CD4-positive, alpha-beta memory T cell (primary cell): ENCODE measurements around the gene KRTAP4-9. TPM values are rescaled to one million over a fixed set of nuclear protein-coding genes. Genes with fewer than 3 reads are reported as not detected.
"Not testable (repeated sequence)": the region's sequence is repeated elsewhere in the genome, so short reads cannot be mapped to it uniquely, and the experiment has no call there.

ENCODE experiments used
- CTCF ChIA-PET: fragments of 350-600 bp; sonication (Branson Sonifier 250); formaldehyde crosslinking; loops from one replicate; lab custom pipeline; 2021; ENCODE audit warnings: inconsistent platforms; ENCODE audit not compliant: partially characterized antibody; lab: Charles Lee
- POLR2A ChIA-PET: fragments of 350-600 bp; sonication (Branson Sonifier 250); formaldehyde crosslinking; loops from one replicate; lab custom pipeline; 2021; ENCODE audit not compliant: partially characterized antibody; lab: Charles Lee
- DNase-seq, 5 donors: peaks; one replicate each; pipeline versions ENCODE4 v3.0.0 to v3.0.0-alpha.2; 2020 to 2022; ENCODE audit warnings: mixed read lengths in 1 of 5
- H3K27ac ChIP-seq: one replicate; pipeline ENCODE4 v1.7.0; 2013; ENCODE audit warnings: low read depth, low read length
- H3K27me3 ChIP-seq: 2 replicates; pipeline ENCODE4 v1.7.0; 2013; ENCODE audit warnings: mild to moderate bottlenecking, low read length, moderate library complexity; ENCODE audit not compliant: insufficient read depth
- H3K36me3 ChIP-seq: 2 replicates; pipeline ENCODE4 v1.7.0; 2013; ENCODE audit warnings: mild to moderate bottlenecking, low read length, moderate library complexity; ENCODE audit not compliant: insufficient read depth
- H3K4me1 ChIP-seq: 2 replicates; pipeline ENCODE4 v1.7.0; 2013; ENCODE audit warnings: mild to moderate bottlenecking, low read length, moderate library complexity; ENCODE audit not compliant: insufficient read depth
- H3K4me3 ChIP-seq, 2 donors: one replicate each; pipeline ENCODE4 v1.7.0; 2013; ENCODE audit warnings: low read length in 2 of 2, mild to moderate bottlenecking in 1 of 2
- H3K9me3 ChIP-seq, 2 donors: one replicate each; pipeline ENCODE4 v1.7.0; 2013; ENCODE audit warnings: low read length in 2 of 2, control low read depth in 1 of 2; ENCODE audit not compliant: control insufficient read depth in 1 of 2
- H3K27ac Mint-ChIP-seq, 7 donors: one replicate each; pipeline ENCODE4 v1.8.0; 2020 to 2021; ENCODE audit warnings: mixed read lengths in 7 of 7, mild to moderate bottlenecking in 6 of 7, inconsistent platforms in 3 of 7, moderate library complexity in 3 of 7
- H3K27me3 Mint-ChIP-seq, 2 donors: one replicate each; pipeline ENCODE4 v1.8.0; 2020 to 2021; ENCODE audit warnings: mixed read lengths in 2 of 2
- H3K36me3 Mint-ChIP-seq, 2 donors: one replicate each; pipeline ENCODE4 v1.8.0; 2020 to 2021; ENCODE audit warnings: mixed read lengths in 2 of 2, inconsistent platforms in 1 of 2, mild to moderate bottlenecking in 1 of 2
- H3K4me1 Mint-ChIP-seq, 4 donors: one replicate each; pipeline ENCODE4 v1.8.0; 2020 to 2021; ENCODE audit warnings: mixed read lengths in 4 of 4, mild to moderate bottlenecking in 1 of 4
- H3K4me3 Mint-ChIP-seq, 8 donors: one replicate each; pipeline ENCODE4 v1.8.0; 2020 to 2021; ENCODE audit warnings: mixed read lengths in 8 of 8, mild to moderate bottlenecking in 7 of 8, moderate library complexity in 6 of 8, inconsistent platforms in 3 of 8
- H3K9me3 Mint-ChIP-seq, 8 donors: one replicate each; pipeline ENCODE4 v1.8.0; 2020 to 2021; ENCODE audit warnings: mixed read lengths in 8 of 8, mild to moderate bottlenecking in 5 of 8, inconsistent platforms in 3 of 8, moderate library complexity in 1 of 8
- intact Hi-C: fragments of 100-400 bp; cut with micrococcal nuclease; formaldehyde crosslinking; loops from one replicate; pipeline ENCODE4 v1.15.1; 2023
- polyA plus RNA-seq, 2 donors: library from polyadenylated mRNA; unstranded; fragments of 300-500 nt; fragmentation: Illumina TruSeq; gene quantifications; one replicate each; pipeline ENCODE4 v1.2.3, GENCODE V29; 2021
- total RNA-seq, 2 experiments: library from RNA; stranded (reverse); gene quantifications; one replicate each; pipeline ENCODE4 v1.2.3, GENCODE V29; 2021

The KRTAP4-9 gene
- total and polyA plus RNA-seq, 4 experiments from 2014 or later: not detected

DNA sequence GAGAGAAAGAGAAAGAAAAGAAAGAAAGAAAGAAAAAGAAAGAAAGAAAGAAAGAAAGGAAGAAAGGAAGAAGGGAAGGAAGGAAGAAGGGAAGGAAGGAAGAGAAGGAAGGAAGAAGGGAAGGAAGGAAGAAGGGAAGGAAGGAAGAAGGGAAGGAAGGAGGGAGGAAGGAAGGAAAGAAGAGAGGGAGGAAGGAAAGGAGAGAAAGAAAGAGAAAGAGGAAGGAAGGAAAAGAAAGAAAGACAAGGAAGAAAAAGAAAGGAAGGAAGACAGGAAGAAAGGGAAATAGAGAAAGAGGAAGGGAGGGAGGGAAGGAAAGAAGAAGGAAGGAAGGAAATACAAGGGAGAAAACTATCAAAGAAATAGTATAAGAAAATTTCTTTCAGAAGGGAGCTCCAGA, 28.4 kb upstream of the KRTAP4-9 start:
- H3K9me3 ChIP-seq: no peaks in the 10 kb centered on the region
- no peaks in the 10 kb centered on the region for H3K4me1 ChIP-seq
- Mint-ChIP-seq H3K27me3 (peaks cover 6 to 12% of the 10 kb centered on the region in 2 donors), H3K4me3 (no peak overlapping the region), H3K9me3 (peaks cover 0 to 3% (median 0%) of the 10 kb centered on the region in 8 donors), H3K27ac (no peak overlapping the region), H3K36me3 (no peaks in the 10 kb centered on the region), H3K4me1 (no peaks in the 10 kb centered on the region)
- no peaks in the 10 kb centered on the region for H3K36me3 ChIP-seq
- peaks cover 3% of the 10 kb centered on the region for H3K27me3 ChIP-seq
- no peak overlapping the region for H3K27ac ChIP-seq
- no peak for DNase-seq
- ChIA-PET POLR2A (no interaction called here), CTCF (interaction anchor here (1.2 kb wide), 1 partner anchor 246 kb away, joined by 4 read pairs; no protein-coding TSS in a partner anchor)
- intact Hi-C loops: no loop called here
- H3K4me3 ChIP-seq: no peak overlapping the region

DNA sequence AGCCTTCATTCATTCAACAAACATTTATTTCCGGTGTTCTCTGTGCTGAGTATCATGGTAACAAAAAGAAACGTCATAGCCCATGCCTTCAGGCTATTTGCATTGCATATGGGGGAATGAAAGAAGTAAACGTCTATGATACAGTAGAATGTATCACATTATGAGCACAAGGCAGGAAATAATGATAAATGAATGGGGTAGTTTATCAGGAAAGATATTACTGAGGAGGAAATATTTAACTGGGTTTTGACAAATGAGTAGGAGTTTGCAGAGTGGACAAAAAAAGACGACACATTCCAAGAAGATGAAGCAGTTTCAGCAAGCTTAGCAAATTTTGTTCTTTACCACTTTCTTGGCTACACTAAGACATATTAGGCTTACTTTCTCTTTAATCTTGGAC, 22.6 kb upstream of the KRTAP4-9 start:
- DNase-seq: no peak
- no peak overlapping the region for H3K4me3 Mint-ChIP-seq
- intact Hi-C loops: no loop called here
- Histone ChIP-seq H3K27me3 (no peaks in the 10 kb centered on the region), H3K9me3 (no peaks in the 10 kb centered on the region), H3K4me3 (no peak overlapping the region), H3K36me3 (no peaks in the 10 kb centered on the region), H3K4me1 (no peaks in the 10 kb centered on the region), H3K27ac (no peak overlapping the region)
- H3K27me3 Mint-ChIP-seq: peaks cover 7 to 10% of the 10 kb centered on the region in 2 donors
- H3K4me1 Mint-ChIP-seq: no peaks in the 10 kb centered on the region
- CTCF ChIA-PET: no interaction called here
- no peak overlapping the region for H3K27ac Mint-ChIP-seq
- POLR2A ChIA-PET: no interaction called here
- H3K9me3 Mint-ChIP-seq: peaks cover 0 to 2% (median 0%) of the 10 kb centered on the region in 8 donors
- no peaks in the 10 kb centered on the region for H3K36me3 Mint-ChIP-seq

- CTCF ChIA-PET, H3K4me1 Mint-ChIP-seq, H3K27ac ChIP-seq, H3K9me3 Mint-ChIP-seq, DNase-seq, H3K27me3 Mint-ChIP-seq, H3K27ac Mint-ChIP-seq, H3K36me3 ChIP-seq, H3K4me3 Mint-ChIP-seq, H3K9me3 ChIP-seq, intact Hi-C loops, H3K4me3 ChIP-seq, H3K27me3 ChIP-seq, H3K4me1 ChIP-seq, H3K36me3 Mint-ChIP-seq, POLR2A ChIA-PET: not testable (repeated sequence)
Measured at GRCh38 chr17:41083427-41083826, 21.8 kb upstream of the KRTAP4-9 start.

DNA sequence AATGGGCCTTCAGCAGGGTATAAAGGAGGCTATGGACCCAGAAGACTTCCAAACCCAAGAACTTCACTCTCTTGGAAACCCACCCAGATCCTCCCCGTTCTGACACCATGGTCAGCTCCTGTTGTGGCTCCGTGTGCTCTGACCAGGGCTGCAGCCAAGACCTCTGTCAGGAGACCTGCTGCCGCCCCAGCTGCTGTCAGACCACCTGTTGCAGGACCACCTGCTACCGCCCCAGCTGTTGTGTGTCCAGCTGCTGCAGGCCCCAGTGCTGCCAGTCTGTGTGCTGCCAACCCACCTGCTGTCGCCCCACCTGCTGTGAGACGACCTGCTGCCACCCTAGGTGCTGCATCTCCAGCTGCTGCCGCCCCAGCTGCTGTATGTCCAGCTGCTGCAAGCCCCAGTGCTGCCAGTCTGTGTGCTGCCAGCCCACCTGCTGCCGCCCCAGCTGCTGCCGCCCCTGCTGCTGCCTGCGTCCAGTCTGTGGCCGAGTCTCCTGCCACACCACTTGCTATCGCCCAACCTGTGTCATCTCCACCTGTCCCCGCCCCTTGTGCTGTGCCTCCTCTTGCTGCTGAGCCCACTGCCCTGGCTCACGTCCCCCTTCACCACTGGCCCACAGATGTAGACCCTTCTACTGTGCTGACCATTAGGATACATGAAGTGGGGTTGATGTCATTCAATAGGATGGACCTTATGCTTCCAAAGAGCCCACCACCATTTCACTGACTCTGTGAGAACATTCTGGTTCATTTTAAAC, 20.9 kb upstream of the KRTAP4-9 start, which contains the start of gene KRTAP4-7:
TSS of gene KRTAP4-7 (plus strand) at position 51 of the 757 bp plus-strand sequence. CDS start at position 108, 57 bp downstream.
- H3K4me1 ChIP-seq, H3K36me3 Mint-ChIP-seq, POLR2A ChIA-PET, DNase-seq, H3K9me3 Mint-ChIP-seq, intact Hi-C loops, H3K4me3 Mint-ChIP-seq, H3K36me3 ChIP-seq, H3K27me3 ChIP-seq, H3K4me3 ChIP-seq, H3K4me1 Mint-ChIP-seq, H3K27ac ChIP-seq, H3K9me3 ChIP-seq: not testable (repeated sequence)
- CTCF ChIA-PET: interaction anchor here (1.0 kb wide), 1 partner anchor 564 kb away, joined by 4 read pairs; no protein-coding TSS in a partner anchor
- Mint-ChIP-seq H3K27me3 (peaks cover 7 to 12% of the 10 kb centered on the region in 2 donors), H3K27ac (peak within 1 kb of the TSS in 1 of 7 donors; percentile 65)

- H3K4me1 Mint-ChIP-seq, H3K27ac ChIP-seq, H3K36me3 ChIP-seq, H3K36me3 Mint-ChIP-seq, DNase-seq, H3K9me3 ChIP-seq, H3K27me3 ChIP-seq, POLR2A ChIA-PET, intact Hi-C loops, H3K4me3 Mint-ChIP-seq, H3K4me3 ChIP-seq, CTCF ChIA-PET, H3K4me1 ChIP-seq: not testable (repeated sequence)
- peaks cover 0 to 10% (median 5%) of the 10 kb centered on the region in 8 donors for H3K9me3 Mint-ChIP-seq
- peak overlapping the region in 1 of 7 donors; percentile 25 for H3K27ac Mint-ChIP-seq
- H3K27me3 Mint-ChIP-seq: peaks cover 7 to 11% of the 10 kb centered on the region in 2 donors
Measured at GRCh38 chr17:41088760-41089352, 16.3 kb upstream of the KRTAP4-9 start.

- no peak for DNase-seq
- Histone ChIP-seq H3K27me3 (no peaks in the 10 kb centered on the region), H3K9me3 (no peaks in the 10 kb centered on the region), H3K4me1 (no peaks in the 10 kb centered on the region), H3K36me3 (no peaks in the 10 kb centered on the region), H3K4me3 (no peak overlapping the region), H3K27ac (no peak overlapping the region)
- CTCF ChIA-PET: no interaction called here
- POLR2A ChIA-PET: no interaction called here
- intact Hi-C loops: no loop called here
- Mint-ChIP-seq H3K4me1 (peaks cover 0 to 10% (median 5%) of the 10 kb centered on the region in 4 donors), H3K27me3 (peaks cover 15 to 16% of the 10 kb centered on the region in 2 donors), H3K4me3 (no peak overlapping the region), H3K9me3 (peaks cover 0 to 10% (median 4%) of the 10 kb centered on the region in 8 donors), H3K36me3 (no peaks in the 10 kb centered on the region), H3K27ac (no peak overlapping the region)
Measured at GRCh38 chr17:41096055-41096454, 9.1 kb upstream of the KRTAP4-9 start.

DNA sequence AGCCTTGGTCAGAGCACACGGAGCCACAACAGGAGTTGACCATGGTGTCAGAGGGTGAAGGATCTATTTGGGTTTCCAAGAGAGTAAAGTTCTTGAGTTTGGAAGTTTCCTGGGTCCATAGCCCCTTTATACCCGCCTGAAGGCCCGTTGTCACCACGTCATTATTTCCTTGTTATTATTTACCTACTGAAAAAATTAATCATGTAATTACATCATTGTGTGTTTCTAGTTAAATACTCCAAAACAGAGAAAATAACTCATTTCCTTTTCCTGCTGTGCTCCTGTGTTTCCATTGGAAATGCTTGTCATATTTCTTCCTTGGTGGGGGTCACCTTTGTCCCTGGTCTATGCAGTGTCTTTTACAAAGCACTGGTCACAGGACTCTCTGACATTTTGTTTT, 7.1 kb upstream of the KRTAP4-9 start, which contains the start of gene KRTAP4-8:
TSS of gene KRTAP4-8 (minus strand) at position 101 of the 400 bp plus-strand sequence. CDS start at position 43, 58 bp downstream.
- no peak within 1 kb of the TSS for H3K4me3 ChIP-seq
- Mint-ChIP-seq H3K9me3 (peaks cover 0 to 3% (median 1%) of the 10 kb centered on the region in 8 donors), H3K27ac (peak within 1 kb of the TSS in 1 of 7 donors; percentile 29), H3K4me1 (peaks cover 0 to 10% (median 5%) of the 10 kb centered on the region in 4 donors), H3K4me3 (peak within 1 kb of the TSS in 1 of 8 donors; percentile 49), H3K36me3 (no peaks in the 10 kb centered on the region), H3K27me3 (peaks cover 15 to 16% of the 10 kb centered on the region in 2 donors)
- CTCF ChIA-PET: no interaction called here
- H3K27me3 ChIP-seq: no peaks in the 10 kb centered on the region
- no peaks in the 10 kb centered on the region for H3K36me3 ChIP-seq
- intact Hi-C loops: no loop called here
- H3K27ac ChIP-seq: no peak within 1 kb of the TSS
- no peaks in the 10 kb centered on the region for H3K9me3 ChIP-seq
- no peaks in the 10 kb centered on the region for H3K4me1 ChIP-seq
- DNase-seq: no peak
- POLR2A ChIA-PET: no interaction called here
